Stimulated activated naive CD4-positive, alpha-beta T cell treated with Interleukin-2 at 50 U/mL for 16 hours (primary cell): ENCODE data around the gene CFAP45.
"Not testable (repeated sequence)": the region's sequence is repeated elsewhere in the genome, so short reads cannot be mapped to it uniquely, and the experiment has no call there.

Source experiments
- DNase-seq: peaks from one replicate; lab custom pipeline; 2025; lab: John Stamatoyannopoulos, UW

The CFAP45 gene

GRCh38 chr1:159904036-159904435, 4.1 kb upstream of the CFAP45 start:
- DNase-seq: not testable (repeated sequence)

- no peak for DNase-seq
Observed at GRCh38 chr1:159902541-159902940, 2.6 kb upstream of the CFAP45 start.

- DNase-seq: no peak
Observed at GRCh38 chr1:159900755-159901360, 893 bp upstream of the CFAP45 start.

- DNase-seq: not testable (repeated sequence)
Observed at GRCh38 chr1:159899634-159900033, 331 bp downstream of the CFAP45 start.

GRCh38 chr1:159898527-159898926, 1.4 kb downstream of the CFAP45 start:
- no peak for DNase-seq

- DNase-seq: no peak
Observed at GRCh38 chr1:159897962-159898361, 2.0 kb downstream of the CFAP45 start.

- no peak for DNase-seq
Observed at GRCh38 chr1:159896546-159896930, 3.4 kb downstream of the CFAP45 start.

GRCh38 chr1:159895836-159896545, 4.0 kb downstream of the CFAP45 start:
- no peak for DNase-seq

GRCh38 chr1:159895286-159895685, 4.7 kb downstream of the CFAP45 start:
- no peak for DNase-seq

GRCh38 chr1:159892944-159893343, 7.0 kb downstream of the CFAP45 start:
- DNase-seq: no peak

GRCh38 chr1:159891275-159892157, 8.4 kb downstream of the CFAP45 start:
- peak; percentile 62 for DNase-seq

GRCh38 chr1:159890390-159890789, 9.6 kb downstream of the CFAP45 start:
- DNase-seq: no peak

GRCh38 chr1:159889821-159890252, 10.1 kb downstream of the CFAP45 start:
- DNase-seq: no peak

- no peak for DNase-seq
Observed at GRCh38 chr1:159889202-159889601, 10.8 kb downstream of the CFAP45 start.

GRCh38 chr1:159884296-159884695, 15.7 kb downstream of the CFAP45 start:
- DNase-seq: no peak

- DNase-seq: no peak
Observed at GRCh38 chr1:159883134-159883533, 16.8 kb downstream of the CFAP45 start.

GRCh38 chr1:159882527-159882862, 17.5 kb downstream of the CFAP45 start:
- DNase-seq: no peak

GRCh38 chr1:159881622-159882526, 18.1 kb downstream of the CFAP45 start:
- peak; percentile 9 for DNase-seq

- no peak for DNase-seq
Observed at GRCh38 chr1:159880430-159880829, 19.5 kb downstream of the CFAP45 start.

- DNase-seq: no peak
Observed at GRCh38 chr1:159879977-159880376, 20.0 kb downstream of the CFAP45 start.

- DNase-seq: no peak
Observed at GRCh38 chr1:159879136-159879535, 20.8 kb downstream of the CFAP45 start.
